Measurements from ENCODE around the gene CAPZB.

Gene CAPZB

DNA sequence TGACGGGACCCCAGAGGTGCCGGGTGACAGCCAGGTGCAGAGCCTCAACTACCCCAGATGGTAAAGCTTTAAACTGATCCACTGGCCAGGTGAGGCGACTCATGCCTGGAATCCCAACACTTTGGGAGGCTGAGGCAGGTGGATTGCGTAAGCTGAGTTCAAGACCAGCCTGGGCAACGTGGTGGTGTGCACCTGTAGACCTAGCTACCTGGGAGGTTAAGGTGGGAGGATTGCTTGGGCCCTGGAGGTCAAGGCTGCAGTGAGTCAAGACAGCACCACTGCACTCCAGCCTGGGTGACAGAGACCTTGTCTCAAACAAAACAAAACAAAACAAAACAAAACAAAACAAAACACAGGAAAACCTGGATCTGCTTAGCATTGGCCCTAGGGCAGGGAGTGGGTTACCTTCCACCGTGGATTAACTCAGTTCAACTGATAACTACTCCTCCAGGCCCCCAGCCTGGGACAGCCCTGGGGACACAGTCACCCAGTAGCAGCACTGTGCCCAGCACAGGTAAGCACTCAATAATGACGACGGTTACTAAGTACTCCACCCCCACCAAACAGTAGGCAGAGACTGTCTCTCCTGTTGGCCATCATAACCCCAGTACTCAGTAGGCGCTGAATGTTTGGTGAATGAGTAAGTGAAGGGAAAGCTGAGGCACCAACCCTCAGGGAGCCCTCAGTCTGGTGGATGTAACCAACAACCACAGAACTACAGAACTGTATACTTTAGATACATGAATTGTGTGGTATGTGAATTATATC lies 151.6 kb downstream of the CAPZB start:
- no peaks in the 10 kb centered on the region for H4K20me1 ChIP-seq (ENCODE audit: insufficient read depth, low read length, poor library complexity, severe bottlenecking)
- H3K9me2 ChIP-seq (replicated peaks; ENCODE audit: low read depth, low read length): no peaks in the 10 kb centered on the region
- H3K4me3 ChIP-seq (ENCODE audit: low read length, poor library complexity, severe bottlenecking): no peak overlapping the region
- H3F3A ChIP-seq (ENCODE audit: low read depth): no peaks in the 10 kb centered on the region
- TF ChIP-seq CTCF (conservative IDR thresholded peaks at IDR 0.05; ENCODE audit: low read length) (no peak), EZH2phosphoT487 (IDR thresholded peaks at IDR 0.05; ENCODE audit: borderline replicate concordance) (no peak)
- H3K36me3 ChIP-seq (ENCODE audit: insufficient read depth, low read length): peaks cover 6% of the 10 kb centered on the region; the same call in 1 of the 2 replicates
- H3K4me1 ChIP-seq (ENCODE audit: insufficient read depth, low read length, poor library complexity, severe bottlenecking): no peaks in the 10 kb centered on the region
- no peak overlapping the region for H3K9ac ChIP-seq (ENCODE audit: low read depth, low read length, poor library complexity, severe bottlenecking)
- H3K79me2 ChIP-seq (ENCODE audit: insufficient read depth, low read length): no peaks in the 10 kb centered on the region
- no peaks in the 10 kb centered on the region for H3K9me3 ChIP-seq (ENCODE audit: insufficient read depth, low read depth, low read length)
- no peaks in the 10 kb centered on the region for H3K27me3 ChIP-seq (ENCODE audit: insufficient read depth, low read length, poor library complexity, severe bottlenecking)
- no peak overlapping the region for H2AFZ ChIP-seq (ENCODE audit: low read length)
- no peak overlapping the region for H3K4me2 ChIP-seq (ENCODE audit: low read depth, low read length, poor library complexity, severe bottlenecking)

DNA sequence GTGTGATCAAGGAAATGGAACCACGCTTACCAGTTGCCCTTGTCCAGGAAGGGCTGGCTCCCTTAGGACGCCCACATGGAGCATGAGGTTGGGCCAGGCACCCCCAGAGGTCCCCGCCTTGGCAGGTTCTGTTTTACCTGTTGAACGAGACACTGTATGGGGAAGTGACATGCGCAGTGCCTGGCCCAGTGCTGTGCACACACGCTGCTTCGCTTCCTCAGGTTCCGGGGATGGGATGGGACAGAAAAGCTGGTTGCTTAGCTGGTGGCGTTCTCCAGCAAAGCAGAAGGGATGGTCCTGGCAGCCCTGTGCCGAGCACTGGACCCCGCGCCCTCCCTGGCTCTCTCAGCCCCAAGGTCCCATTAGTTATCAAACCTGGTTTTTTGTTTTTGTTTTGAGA lies 152.5 kb downstream of the CAPZB start:
- Histone ChIP-seq H3K9ac (ENCODE audit: low read depth, low read length, poor library complexity, severe bottlenecking) (no peak overlapping the region), H3K27me3 (ENCODE audit: insufficient read depth, low read length, poor library complexity, severe bottlenecking) (no peaks in the 10 kb centered on the region), H3K4me1 (ENCODE audit: insufficient read depth, low read length, poor library complexity, severe bottlenecking) (no peaks in the 10 kb centered on the region), H3K79me2 (ENCODE audit: insufficient read depth, low read length) (no peaks in the 10 kb centered on the region), H3K4me3 (ENCODE audit: low read length, poor library complexity, severe bottlenecking) (no peak overlapping the region), H3K9me2 (replicated peaks; ENCODE audit: low read depth, low read length) (no peaks in the 10 kb centered on the region), H2AFZ (ENCODE audit: low read length) (no peak overlapping the region), H3F3A (ENCODE audit: low read depth) (no peaks in the 10 kb centered on the region), H3K9me3 (ENCODE audit: insufficient read depth, low read depth, low read length) (no peaks in the 10 kb centered on the region), H3K4me2 (ENCODE audit: low read depth, low read length, poor library complexity, severe bottlenecking) (no peak overlapping the region), H3K36me3 (ENCODE audit: insufficient read depth, low read length) (peaks cover 5% of the 10 kb centered on the region; the same call in 1 of the 2 replicates), H4K20me1 (ENCODE audit: insufficient read depth, low read length, poor library complexity, severe bottlenecking) (no peaks in the 10 kb centered on the region)
- TF ChIP-seq CTCF (conservative IDR thresholded peaks at IDR 0.05; ENCODE audit: low read length) (no peak), EZH2phosphoT487 (IDR thresholded peaks at IDR 0.05; ENCODE audit: borderline replicate concordance) (no peak)

DNA sequence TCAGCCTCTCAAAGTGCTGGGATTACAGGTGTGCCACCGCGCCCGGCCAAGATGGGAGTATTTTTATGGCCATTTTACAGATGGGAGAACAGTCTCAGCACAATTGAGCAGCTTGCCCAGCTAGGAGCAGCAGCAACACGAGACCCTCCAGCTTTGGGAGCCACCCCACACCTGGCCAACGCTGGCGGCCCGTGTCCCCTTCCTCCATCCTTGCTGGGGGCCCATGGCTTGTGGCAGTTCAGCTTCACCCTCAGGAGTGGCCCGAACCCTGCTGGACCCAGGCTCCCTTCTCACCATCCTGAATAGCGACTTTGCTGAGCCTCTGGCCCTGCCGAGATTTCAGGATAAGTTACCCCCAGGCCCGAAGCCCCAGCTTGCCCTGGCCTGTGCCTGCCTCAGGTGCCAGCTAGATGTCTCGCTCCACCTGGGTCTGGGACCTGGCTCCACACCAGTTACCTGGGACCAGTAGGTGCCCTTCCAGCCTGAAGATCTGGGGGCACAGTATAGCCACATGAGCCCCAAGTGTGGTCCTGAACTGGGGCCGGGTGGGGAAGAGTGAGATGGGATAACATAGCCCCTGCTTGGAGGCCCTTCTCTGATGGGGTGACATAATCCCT lies 154.0 kb downstream of the CAPZB start:
- no peaks in the 10 kb centered on the region for H3K4me1 ChIP-seq (ENCODE audit: insufficient read depth, low read length, poor library complexity, severe bottlenecking)
- H3K4me3 ChIP-seq (ENCODE audit: low read length, poor library complexity, severe bottlenecking): no peak overlapping the region
- H2AFZ ChIP-seq (ENCODE audit: low read length): no peak overlapping the region
- H3K9me2 ChIP-seq (replicated peaks; ENCODE audit: low read depth, low read length): no peaks in the 10 kb centered on the region
- no peaks in the 10 kb centered on the region for H3K9me3 ChIP-seq (ENCODE audit: insufficient read depth, low read depth, low read length)
- no peaks in the 10 kb centered on the region for H3K27me3 ChIP-seq (ENCODE audit: insufficient read depth, low read length, poor library complexity, severe bottlenecking)
- no peaks in the 10 kb centered on the region for H3F3A ChIP-seq (ENCODE audit: low read depth)
- no peaks in the 10 kb centered on the region for H3K79me2 ChIP-seq (ENCODE audit: insufficient read depth, low read length)
- no peak overlapping the region for H3K4me2 ChIP-seq (ENCODE audit: low read depth, low read length, poor library complexity, severe bottlenecking)
- H3K36me3 ChIP-seq (ENCODE audit: insufficient read depth, low read length): no peaks in the 10 kb centered on the region
- TF ChIP-seq EZH2phosphoT487 (IDR thresholded peaks at IDR 0.05; ENCODE audit: borderline replicate concordance): no peak
- H3K9ac ChIP-seq (ENCODE audit: low read depth, low read length, poor library complexity, severe bottlenecking): no peak overlapping the region
- no peaks in the 10 kb centered on the region for H4K20me1 ChIP-seq (ENCODE audit: insufficient read depth, low read length, poor library complexity, severe bottlenecking)

Data from Loucy (cell line).